ENCODE measurements around the gene MAPRE2. TPM values are rescaled to one million over a fixed set of nuclear protein-coding genes. Genes with fewer than 3 reads are reported as not detected.

MAPRE2 gene
- total RNA-seq, 2 donors from 2014 or later, result 16.1 to 17.2 TPM

DNA sequence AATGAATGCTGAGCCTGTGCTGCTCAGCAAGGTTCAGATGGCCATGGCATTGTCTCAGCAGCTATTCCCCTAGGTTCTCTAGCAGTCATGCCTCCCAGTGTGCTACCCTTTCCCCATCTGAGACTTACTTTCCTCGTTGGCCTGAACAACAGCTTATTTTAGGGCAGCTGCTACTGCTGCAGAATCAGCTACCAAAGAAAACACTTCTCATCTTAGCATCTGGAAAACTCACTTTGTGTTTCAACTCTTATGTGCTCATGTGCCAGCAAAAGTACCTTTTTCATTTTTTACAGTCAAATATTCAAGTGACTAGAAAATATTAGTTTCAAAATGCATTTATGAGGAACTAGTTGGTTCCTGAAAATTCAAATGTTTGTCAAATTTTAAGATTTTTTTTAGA, 139.2 kb downstream of the MAPRE2 start:
- no peak for TF ChIP-seq POLR2AphosphoS5 (IDR thresholded peaks at IDR 0.05)
- TF ChIP-seq, protein P1, sequence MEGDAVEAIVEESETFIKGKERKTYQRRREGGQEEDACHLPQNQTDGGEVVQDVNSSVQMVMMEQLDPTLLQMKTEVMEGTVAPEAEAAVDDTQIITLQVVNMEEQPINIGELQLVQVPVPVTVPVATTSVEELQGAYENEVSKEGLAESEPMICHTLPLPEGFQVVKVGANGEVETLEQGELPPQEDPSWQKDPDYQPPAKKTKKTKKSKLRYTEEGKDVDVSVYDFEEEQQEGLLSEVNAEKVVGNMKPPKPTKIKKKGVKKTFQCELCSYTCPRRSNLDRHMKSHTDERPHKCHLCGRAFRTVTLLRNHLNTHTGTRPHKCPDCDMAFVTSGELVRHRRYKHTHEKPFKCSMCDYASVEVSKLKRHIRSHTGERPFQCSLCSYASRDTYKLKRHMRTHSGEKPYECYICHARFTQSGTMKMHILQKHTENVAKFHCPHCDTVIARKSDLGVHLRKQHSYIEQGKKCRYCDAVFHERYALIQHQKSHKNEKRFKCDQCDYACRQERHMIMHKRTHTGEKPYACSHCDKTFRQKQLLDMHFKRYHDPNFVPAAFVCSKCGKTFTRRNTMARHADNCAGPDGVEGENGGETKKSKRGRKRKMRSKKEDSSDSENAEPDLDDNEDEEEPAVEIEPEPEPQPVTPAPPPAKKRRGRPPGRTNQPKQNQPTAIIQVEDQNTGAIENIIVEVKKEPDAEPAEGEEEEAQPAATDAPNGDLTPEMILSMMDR (IDR thresholded peaks at IDR 0.05), result no peak
- no peak for TF ChIP-seq POLR2A (IDR thresholded peaks at IDR 0.05)
- Histone ChIP-seq H3K9me3 (no peaks in the 10 kb centered on the region), H3K36me3 (no peaks in the 10 kb centered on the region), H3K4me3 (no peak overlapping the region), H3K27me3 (replicated peaks; ENCODE audit: insufficient read depth) (no peaks in the 10 kb centered on the region), H3K27ac (no peak overlapping the region), H3K4me1 (replicated peaks) (no peaks in the 10 kb centered on the region)
- WGBS, result 80% methylated on average over 1 of the region's 1 CpG
- intact Hi-C loops (cut with DNase I), result no loop called here
- no peak for DNase-seq (ENCODE audit: low spot score)

DNA sequence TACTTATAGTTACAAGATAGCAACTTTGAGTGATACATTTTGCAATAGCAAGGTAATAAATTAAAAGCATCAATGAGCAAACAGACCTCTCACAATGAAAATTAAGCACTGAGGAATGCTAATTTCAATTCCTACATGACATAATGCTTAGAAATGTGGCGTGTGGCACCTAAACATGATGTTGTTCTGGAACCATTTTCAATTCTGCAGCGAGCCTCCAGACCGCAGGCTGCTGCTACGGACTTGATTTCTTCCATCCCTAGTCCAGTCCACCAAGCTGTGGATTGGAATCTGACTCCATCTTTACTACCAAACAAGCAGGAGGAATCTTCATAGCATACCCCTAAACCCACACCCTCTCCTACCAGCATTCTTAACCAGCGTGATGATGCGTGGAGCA, 140.9 kb downstream of the MAPRE2 start:
- no peak for TF ChIP-seq POLR2AphosphoS5 (IDR thresholded peaks at IDR 0.05)
- H3K4me3 ChIP-seq, result no peak overlapping the region
- 93% methylated on average over 6 of the region's 6 CpGs for WGBS
- no peaks in the 10 kb centered on the region for H3K4me1 ChIP-seq (replicated peaks)
- no peaks in the 10 kb centered on the region for H3K9me3 ChIP-seq
- no peaks in the 10 kb centered on the region for H3K36me3 ChIP-seq
- intact Hi-C loops (cut with DNase I), result no loop called here
- no peak for DNase-seq (ENCODE audit: low spot score)
- H3K27me3 ChIP-seq (replicated peaks; ENCODE audit: insufficient read depth), result no peaks in the 10 kb centered on the region
- no peak overlapping the region for H3K27ac ChIP-seq

DNA sequence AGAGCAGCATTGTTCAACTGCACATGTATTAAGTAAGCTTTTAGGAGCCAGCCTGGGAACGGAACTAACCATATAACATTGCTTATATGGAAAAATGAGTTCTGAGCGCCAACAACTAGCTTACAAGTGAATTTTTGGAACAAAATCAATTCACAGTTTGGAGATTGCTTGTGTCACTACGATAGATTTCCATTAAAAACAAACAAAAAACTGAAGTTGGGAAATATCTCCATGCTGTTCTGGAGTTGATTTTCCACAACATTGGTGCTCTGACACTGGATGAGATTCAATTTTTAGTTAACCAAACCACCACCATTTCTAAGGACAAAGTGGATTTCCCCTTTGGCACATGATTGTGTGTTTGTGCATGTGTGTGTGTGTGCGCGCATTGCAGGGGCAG, 142.7 kb downstream of the MAPRE2 start:
- Histone ChIP-seq H3K4me1 (replicated peaks) (no peaks in the 10 kb centered on the region), H3K36me3 (no peaks in the 10 kb centered on the region), H3K9me3 (no peaks in the 10 kb centered on the region), H3K4me3 (no peak overlapping the region), H3K27ac (no peak overlapping the region), H3K27me3 (replicated peaks; ENCODE audit: insufficient read depth) (no peaks in the 10 kb centered on the region)
- intact Hi-C loops (cut with DNase I), result no loop called here
- TF ChIP-seq POLR2A (IDR thresholded peaks at IDR 0.05) (no peak), POLR2AphosphoS5 (IDR thresholded peaks at IDR 0.05) (no peak)
- TF ChIP-seq, protein P1 (IDR thresholded peaks at IDR 0.05), result no peak
- WGBS, result 88% methylated on average over 5 of the region's 5 CpGs
- no peak for DNase-seq (ENCODE audit: low spot score)

DNA sequence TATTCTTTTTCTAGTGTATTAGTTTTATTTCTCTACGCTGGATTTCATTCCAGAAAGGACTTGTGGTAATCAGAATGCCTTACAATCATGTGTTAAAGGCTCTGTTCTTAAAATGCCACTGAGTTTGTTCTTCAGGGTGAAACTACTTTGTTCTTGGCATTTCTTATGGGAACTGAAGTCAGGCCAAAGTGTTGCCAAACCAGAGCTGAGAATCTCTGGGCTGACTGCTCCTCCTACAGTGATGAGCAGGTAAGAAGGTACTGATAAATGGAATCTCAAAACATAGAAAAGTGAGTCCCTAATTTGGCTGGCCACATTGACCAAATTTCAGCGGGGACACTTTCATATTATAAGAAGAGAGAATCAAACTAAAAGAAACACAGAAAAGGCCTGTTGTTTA, 144.6 kb downstream of the MAPRE2 start:
- H3K36me3 ChIP-seq, result no peaks in the 10 kb centered on the region

DNA sequence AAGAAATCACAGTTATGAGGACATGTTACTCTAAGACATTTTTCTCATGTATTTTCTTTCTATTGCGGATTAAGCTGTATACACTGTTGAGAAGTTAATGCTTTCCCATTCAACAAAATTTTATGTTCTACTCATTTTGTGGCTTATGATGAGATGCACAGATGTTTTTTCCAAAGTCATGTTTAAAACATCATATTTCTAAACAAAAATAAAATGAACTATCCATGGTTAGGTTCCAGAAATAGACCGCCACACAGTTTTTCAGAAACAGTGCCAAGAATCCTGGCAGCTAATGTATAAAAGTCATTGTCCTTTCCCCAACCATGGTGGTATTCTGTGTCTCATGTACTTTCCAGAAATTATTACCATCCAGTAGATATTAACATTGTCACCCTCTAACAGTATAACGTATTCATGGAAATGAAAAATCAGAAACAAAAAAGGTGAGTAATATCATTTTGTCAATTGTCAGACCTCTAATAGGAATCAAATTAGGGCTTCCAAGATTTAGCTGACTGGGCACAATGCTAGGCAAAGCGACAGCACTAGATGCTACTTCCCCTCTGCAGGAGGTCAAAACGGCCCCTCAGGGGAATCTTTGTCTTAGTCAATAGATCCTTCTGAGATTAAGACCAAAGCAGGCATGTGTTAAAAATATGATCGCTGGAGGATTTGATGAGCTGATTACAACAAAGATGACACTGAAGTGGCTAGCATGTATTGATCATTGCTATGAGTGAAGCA, 145.2 kb downstream of the MAPRE2 start:
- Histone ChIP-seq H3K4me1 (replicated peaks) (no peaks in the 10 kb centered on the region), H3K27me3 (replicated peaks; ENCODE audit: insufficient read depth) (no peaks in the 10 kb centered on the region), H3K4me3 (no peak overlapping the region), H3K36me3 (no peaks in the 10 kb centered on the region), H3K9me3 (no peaks in the 10 kb centered on the region), H3K27ac (no peak overlapping the region)
- no peak for TF ChIP-seq POLR2AphosphoS5 (IDR thresholded peaks at IDR 0.05)
- 85% methylated on average over 6 of the region's 6 CpGs for WGBS
- intact Hi-C loops (cut with DNase I), result no loop called here
- no peak for DNase-seq (ENCODE audit: low spot score)

More for the DNA sequence above, 144.6 kb downstream of the MAPRE2 start:
- Histone ChIP-seq H3K27ac (no peak overlapping the region), H3K9me3 (no peaks in the 10 kb centered on the region), H3K27me3 (replicated peaks; ENCODE audit: insufficient read depth) (no peaks in the 10 kb centered on the region), H3K4me3 (no peak overlapping the region), H3K4me1 (replicated peaks) (no peaks in the 10 kb centered on the region)
- WGBS, result 79% methylated on average over 2 of the region's 2 CpGs
- TF ChIP-seq POLR2AphosphoS5 (IDR thresholded peaks at IDR 0.05), result no peak
- no peak for TF ChIP-seq POLR2A (IDR thresholded peaks at IDR 0.05)
- TF ChIP-seq, protein P1 (IDR thresholded peaks at IDR 0.05), result no peak
- DNase-seq (ENCODE audit: low spot score), result no peak
- intact Hi-C loops (cut with DNase I), result no loop called here

DNA sequence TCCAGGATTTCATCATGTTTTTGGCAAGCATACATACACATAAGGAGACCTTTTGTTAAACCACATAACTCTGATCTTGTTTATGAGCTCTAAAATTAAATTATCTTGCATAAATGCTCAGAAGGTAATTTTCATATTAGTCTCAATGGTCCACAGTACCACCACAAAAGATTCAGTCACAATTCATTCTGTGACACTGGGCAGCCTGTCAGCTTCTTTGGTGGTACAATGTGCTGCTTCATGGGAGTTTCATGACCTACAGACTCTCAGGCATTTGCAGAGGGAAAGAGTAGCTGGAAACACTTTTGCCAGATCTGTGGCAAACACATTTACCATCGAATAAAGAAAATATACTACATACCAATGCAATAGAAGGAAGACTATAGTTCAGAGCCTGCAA, 148.3 kb downstream of the MAPRE2 start:
- TF ChIP-seq POLR2A (IDR thresholded peaks at IDR 0.05) (no peak), POLR2AphosphoS5 (IDR thresholded peaks at IDR 0.05) (no peak)
- TF ChIP-seq, protein P1 (IDR thresholded peaks at IDR 0.05), result no peak
- H3K4me3 ChIP-seq, result no peak overlapping the region
- no peak for DNase-seq (ENCODE audit: low spot score)
- WGBS, result 41% methylated on average over 1 of the region's 1 CpG
- no peaks in the 10 kb centered on the region for H3K9me3 ChIP-seq
- no peaks in the 10 kb centered on the region for H3K4me1 ChIP-seq (replicated peaks)
- intact Hi-C loops (cut with DNase I), result no loop called here
- no peaks in the 10 kb centered on the region for H3K36me3 ChIP-seq
- H3K27ac ChIP-seq, result no peak overlapping the region
- no peaks in the 10 kb centered on the region for H3K27me3 ChIP-seq (replicated peaks; ENCODE audit: insufficient read depth)
